Esophagus muscularis mucosa (tissue), 4 donors: Measurements from ENCODE around the gene GPR157.
"Not testable (repeated sequence)": the region's sequence is repeated elsewhere in the genome, so short reads cannot be mapped to it uniquely, and the experiment has no call there.

Experiments
- CTCF ChIP-seq, 3 experiments: fragments of 200-600 bp in 2 of 3; fragments of 450-650 bp in 1 of 3; sonication (generic) in 2 of 3; IDR thresholded peaks; one replicate each; pipeline ENCODE4 v1.5.1; 2017 to 2019; ENCODE audit warnings: antibody characterized with exemption in 3 of 3, mild to moderate bottlenecking in 2 of 3, moderate library complexity in 1 of 3
- EP300 ChIP-seq: sonication (generic); formaldehyde crosslinking; IDR thresholded peaks from one replicate; pipeline ENCODE4 v1.6.1; 2017; ENCODE audit warnings: antibody characterized with exemption
- POLR2A ChIP-seq: fragments of 450-650 bp; IDR thresholded peaks from one replicate; pipeline ENCODE4 v1.6.1; 2017; ENCODE audit warnings: antibody characterized with exemption, moderate library complexity, mild to moderate bottlenecking, low read depth
- POLR2AphosphoS5 ChIP-seq, 2 donors: sonication (generic); formaldehyde crosslinking; IDR thresholded peaks; one replicate each; pipeline ENCODE4 v1.6.1; 2017; ENCODE audit warnings: antibody characterized with exemption in 2 of 2

- not testable (repeated sequence) for TF ChIP-seq POLR2A; CTCF (IDR thresholded peaks at IDR 0.05); POLR2AphosphoS5 (IDR thresholded peaks at IDR 0.05); EP300
Measured at GRCh38 chr1:9144494-9144893, 15.6 kb upstream of the GPR157 start.
